ENCODE data around the gene EIF6. TPM values are rescaled to one million over a fixed set of nuclear protein-coding genes. Genes with fewer than 3 reads are reported as not detected.

EIF6 gene
- total and polyA plus RNA-seq, 9 of the 15 experiments (the other 6 are each of a cell fraction or from before 2014, with no cell fraction given) = 165 to 832 (median 229) TPM

DNA sequence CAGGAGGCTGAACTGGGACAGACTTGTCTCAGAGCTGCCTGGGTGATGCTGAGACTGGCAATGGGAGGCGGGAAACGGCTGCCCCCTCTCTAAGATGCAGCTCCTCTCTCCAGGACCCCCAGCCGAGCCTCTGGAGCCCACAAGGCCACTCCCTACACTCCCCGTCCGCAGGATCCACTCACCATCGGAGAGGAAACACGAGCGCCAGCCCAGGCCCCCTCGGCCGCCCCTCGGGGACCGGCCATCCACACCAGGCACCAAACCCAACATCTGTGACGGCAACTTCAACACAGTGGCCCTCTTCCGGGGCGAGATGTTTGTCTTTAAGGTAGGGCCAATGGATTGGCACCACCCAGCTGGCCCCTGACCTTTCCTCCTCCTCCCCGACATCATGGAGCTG is 17.5 kb downstream of the EIF6 start (continued):
- no peak for TF ChIP-seq RBM17 (IDR thresholded peaks at IDR 0.05; ENCODE audit: borderline replicate concordance, low read depth, low read length)
- no peak for TF ChIP-seq RBM22 (IDR thresholded peaks at IDR 0.05; ENCODE audit: low read depth, low read length, poor library complexity, severe bottlenecking)
- TF ChIP-seq ZNF668 (CRISPR knock-in tag; IDR thresholded peaks at IDR 0.05) = no peak
- TF ChIP-seq DNMT1 (IDR thresholded peaks at IDR 0.05) = no peak
- TF ChIP-seq RFX5 (IDR thresholded peaks at IDR 0.05; ENCODE audit: low read depth, low read length) = no peak

DNA sequence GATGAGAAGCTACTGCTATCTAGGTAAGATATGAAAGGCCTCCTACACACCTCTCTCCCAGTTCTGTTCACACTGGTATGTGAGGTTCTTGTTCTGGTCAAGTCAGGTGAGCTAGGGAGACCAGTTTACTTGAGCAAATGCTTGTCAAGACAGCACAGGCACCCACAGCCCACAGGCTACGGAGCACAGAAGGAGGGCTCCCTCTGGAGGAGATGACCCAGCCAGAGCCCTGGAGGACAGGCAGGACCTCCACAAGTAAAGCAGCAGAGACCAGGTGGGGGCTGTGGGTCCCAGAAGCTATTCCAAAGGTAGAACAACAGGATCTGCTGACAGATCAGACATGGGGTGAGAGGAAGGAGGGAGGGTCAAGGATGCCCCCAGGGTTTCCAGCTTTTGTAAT is 19.8 kb downstream of the EIF6 start:
- Histone ChIP-seq H3K36me3 (ENCODE audit: control insufficient read depth, insufficient read depth, low read length) (no peaks in the 10 kb centered on the region), H3K27me3 (ENCODE audit: control insufficient read depth in 2 of 2, insufficient read depth in 2 of 2, low read length in 2 of 2) (peaks cover 0 to 22% of the 10 kb centered on the region in 2 experiments; a peak in 2 of 5 replicates), H4K20me1 (replicated peaks; ENCODE audit: control insufficient read depth, insufficient read depth, low read length) (0 out of 2 replicates have a peak, but pooled peaks cover 6% of the 10 kb centered on the region), H3K4me3 (no peak overlapping the region), H3K4me2 (ENCODE audit: insufficient read depth, low read length) (no peak overlapping the region), H3K9me3 (replicated peaks; ENCODE audit: control insufficient read depth, insufficient read depth, low read depth, low read length) (no peaks in the 10 kb centered on the region), H3K4me1 (replicated peaks in 1 of 2; ENCODE audit: control insufficient read depth in 2 of 2, insufficient read depth in 2 of 2, low read length in 2 of 2) (peaks cover 0 to 24% of the 10 kb centered on the region in 2 experiments; a peak in 2 of 5 replicates), H2AFZ (ENCODE audit: low read depth, low read length) (no peak overlapping the region), H3K27ac (ENCODE audit: extremely low read depth, low read depth, low read length) (no peak overlapping the region), H3K79me2 (ENCODE audit: control insufficient read depth, insufficient read depth, low read length) (no peaks in the 10 kb centered on the region), H3K9me1 (ENCODE audit: control insufficient read depth, insufficient read depth, low read length) (no peaks in the 10 kb centered on the region), H3K9ac (ENCODE audit: insufficient read depth in 1 of 2, low read depth in 2 of 2, low read length in 2 of 2) (no peak overlapping the region)
- FAIRE-seq (peak; percentile 29), ATAC-seq (peak; percentile 77), DNase-seq (ENCODE audit: extremely low read depth in 1 of 4, low spot score in 3 of 4) (peak in 2 of 4 experiments; percentile 42 to 56)
- CTCF ChIA-PET (ENCODE audit: low intra/inter-chr PET ratio) = interaction anchor here (0.7 to 1.4 kb wide), 3 partner anchors 56 to 120 kb away, joined by 4 to 6 read pairs (median 5); no protein-coding TSS in a partner anchor
- BruUV-seq (replicated peaks) = no TSS peak
- in situ Hi-C loops (cut with MboI) = loop anchor here (5.0 kb wide), 1 partner anchor 122 kb away; no protein-coding TSS in a partner anchor
- intact Hi-C loops (cut with micrococcal nuclease) = loop anchor here (10.0 kb wide), 2 partner anchors 390 to 430 kb away; partner anchors contain the start of genes ACSS2 and GGT7
- 7% methylated on average over 1 of the region's 1 CpG for WGBS (ENCODE audit: insufficient coverage, low coverage, missing lambda C conversion rate)
- POLR2A ChIA-PET = interaction anchor here (1.2 to 1.4 kb wide), 2 partner anchors 12 to 48 kb away, joined by 4 to 6 read pairs; no protein-coding TSS in a partner anchor
- TF ChIP-seq STAG1 (CRISPR knock-in tag; IDR thresholded peaks at IDR 0.05; ENCODE audit: borderline replicate concordance) (peak; percentile 49; the same call in 1 of the 2 replicates), RUNX1 (IDR thresholded peaks at IDR 0.05; ENCODE audit: low read depth) (no peak)
- TF ChIP-seq, protein P1, sequence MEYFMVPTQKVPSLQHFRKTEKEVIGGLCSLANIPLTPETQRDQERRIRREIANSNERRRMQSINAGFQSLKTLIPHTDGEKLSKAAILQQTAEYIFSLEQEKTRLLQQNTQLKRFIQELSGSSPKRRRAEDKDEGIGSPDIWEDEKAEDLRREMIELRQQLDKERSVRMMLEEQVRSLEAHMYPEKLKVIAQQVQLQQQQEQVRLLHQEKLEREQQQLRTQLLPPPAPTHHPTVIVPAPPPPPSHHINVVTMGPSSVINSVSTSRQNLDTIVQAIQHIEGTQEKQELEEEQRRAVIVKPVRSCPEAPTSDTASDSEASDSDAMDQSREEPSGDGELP (CRISPR knock-in tag; IDR thresholded peaks at IDR 0.05; ENCODE audit: borderline replicate concordance) = peak; percentile 31; the same call in 1 of the 2 replicates
- TF ChIP-seq, protein P2, sequence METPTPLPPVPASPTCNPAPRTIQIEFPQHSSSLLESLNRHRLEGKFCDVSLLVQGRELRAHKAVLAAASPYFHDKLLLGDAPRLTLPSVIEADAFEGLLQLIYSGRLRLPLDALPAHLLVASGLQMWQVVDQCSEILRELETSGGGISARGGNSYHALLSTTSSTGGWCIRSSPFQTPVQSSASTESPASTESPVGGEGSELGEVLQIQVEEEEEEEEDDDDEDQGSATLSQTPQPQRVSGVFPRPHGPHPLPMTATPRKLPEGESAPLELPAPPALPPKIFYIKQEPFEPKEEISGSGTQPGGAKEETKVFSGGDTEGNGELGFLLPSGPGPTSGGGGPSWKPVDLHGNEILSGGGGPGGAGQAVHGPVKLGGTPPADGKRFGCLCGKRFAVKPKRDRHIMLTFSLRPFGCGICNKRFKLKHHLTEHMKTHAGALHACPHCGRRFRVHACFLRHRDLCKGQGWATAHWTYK (CRISPR knock-in tag; IDR thresholded peaks at IDR 0.05) = no peak
- TF ChIP-seq, protein P3, sequence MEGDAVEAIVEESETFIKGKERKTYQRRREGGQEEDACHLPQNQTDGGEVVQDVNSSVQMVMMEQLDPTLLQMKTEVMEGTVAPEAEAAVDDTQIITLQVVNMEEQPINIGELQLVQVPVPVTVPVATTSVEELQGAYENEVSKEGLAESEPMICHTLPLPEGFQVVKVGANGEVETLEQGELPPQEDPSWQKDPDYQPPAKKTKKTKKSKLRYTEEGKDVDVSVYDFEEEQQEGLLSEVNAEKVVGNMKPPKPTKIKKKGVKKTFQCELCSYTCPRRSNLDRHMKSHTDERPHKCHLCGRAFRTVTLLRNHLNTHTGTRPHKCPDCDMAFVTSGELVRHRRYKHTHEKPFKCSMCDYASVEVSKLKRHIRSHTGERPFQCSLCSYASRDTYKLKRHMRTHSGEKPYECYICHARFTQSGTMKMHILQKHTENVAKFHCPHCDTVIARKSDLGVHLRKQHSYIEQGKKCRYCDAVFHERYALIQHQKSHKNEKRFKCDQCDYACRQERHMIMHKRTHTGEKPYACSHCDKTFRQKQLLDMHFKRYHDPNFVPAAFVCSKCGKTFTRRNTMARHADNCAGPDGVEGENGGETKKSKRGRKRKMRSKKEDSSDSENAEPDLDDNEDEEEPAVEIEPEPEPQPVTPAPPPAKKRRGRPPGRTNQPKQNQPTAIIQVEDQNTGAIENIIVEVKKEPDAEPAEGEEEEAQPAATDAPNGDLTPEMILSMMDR (IDR thresholded peaks at IDR 0.05 in 2 of 3, conservative IDR thresholded peaks at IDR 0.05 in 1 of 3; ENCODE audit: insufficient read depth in 2 of 3, low read depth in 1 of 3, low read length in 3 of 3) = peak; percentile 51 to 61 (median 59)

Measured in K562 (cell line).